ENCODE data around the gene CKAP2L.
"Not testable (repeated sequence)": the region's sequence is repeated elsewhere in the genome, so short reads cannot be mapped to it uniquely, and the experiment has no call there.

CKAP2L gene

GRCh38 chr2:112720785-112721184, 43.6 kb downstream of the CKAP2L start, which contains the start of gene NT5DC4:
TSS of gene NT5DC4 (plus strand) at chr2:112721020. CDS start at chr2:112721080, 60 bp downstream.
- TF ChIP-seq CTCF (IDR thresholded peaks at IDR 0.05), result no peak
- Mint-ChIP-seq H3K27me3 (ENCODE audit: low read depth, poor library complexity) (peaks cover 22% of the 10 kb centered on the region), H3K9me3 (peaks cover 5% of the 10 kb centered on the region), H3K27ac (no peak within 1 kb of the TSS), H3K36me3 (ENCODE audit: low read depth) (no peaks in the 10 kb centered on the region), H3K4me1 (no peaks in the 10 kb centered on the region), H3K4me3 (no peak within 1 kb of the TSS)
- no peak for DNase-seq

- Mint-ChIP-seq H3K9me3 (peaks cover 5% of the 10 kb centered on the region), H3K4me1 (no peaks in the 10 kb centered on the region), H3K27me3 (ENCODE audit: low read depth, poor library complexity) (peaks cover 22% of the 10 kb centered on the region), H3K36me3 (ENCODE audit: low read depth) (no peaks in the 10 kb centered on the region), H3K4me3 (no peak overlapping the region), H3K27ac (no peak overlapping the region)
- no peak for TF ChIP-seq CTCF (IDR thresholded peaks at IDR 0.05)
- DNase-seq, result no peak
These were observed 45.5 kb downstream of the CKAP2L start for GRCh38 chr2:112718863-112719370.

- not testable (repeated sequence) for H3K9me3 Mint-ChIP-seq; DNase-seq; H3K27ac Mint-ChIP-seq; H3K4me3 Mint-ChIP-seq; H3K36me3 Mint-ChIP-seq (ENCODE audit: low read depth)
- peaks cover 13% of the 10 kb centered on the region for H3K4me1 Mint-ChIP-seq
- H3K27me3 Mint-ChIP-seq (ENCODE audit: low read depth, poor library complexity), result peaks cover 27% of the 10 kb centered on the region
These were observed 47.5 kb downstream of the CKAP2L start for GRCh38 chr2:112716826-112717352.

- not testable (repeated sequence) for H3K27ac Mint-ChIP-seq; H3K9me3 Mint-ChIP-seq; H3K4me3 Mint-ChIP-seq; DNase-seq; H3K36me3 Mint-ChIP-seq (ENCODE audit: low read depth)
- H3K27me3 Mint-ChIP-seq (ENCODE audit: low read depth, poor library complexity), result peaks cover 30% of the 10 kb centered on the region
- peaks cover 13% of the 10 kb centered on the region for H3K4me1 Mint-ChIP-seq
These were observed 48.3 kb downstream of the CKAP2L start for GRCh38 chr2:112716094-112716493.

GRCh38 chr2:112714836-112715631, 49.4 kb downstream of the CKAP2L start:
- Mint-ChIP-seq H3K4me1 (peaks cover 13% of the 10 kb centered on the region), H3K4me3 (no peak overlapping the region)

GRCh38 chr2:112714331-112714730, 50.1 kb downstream of the CKAP2L start:
- Mint-ChIP-seq H3K4me1 (peaks cover 13% of the 10 kb centered on the region), H3K36me3 (ENCODE audit: low read depth) (no peaks in the 10 kb centered on the region), H3K9me3 (peaks cover 5% of the 10 kb centered on the region), H3K4me3 (no peak overlapping the region), H3K27me3 (ENCODE audit: low read depth, poor library complexity) (peaks cover 31% of the 10 kb centered on the region), H3K27ac (no peak overlapping the region)
- DNase-seq, result no peak
- no peak for TF ChIP-seq CTCF (IDR thresholded peaks at IDR 0.05)

More at GRCh38 chr2:112714836-112715631, 49.4 kb downstream of the CKAP2L start:
- Mint-ChIP-seq H3K9me3 (peaks cover 5% of the 10 kb centered on the region), H3K27me3 (ENCODE audit: low read depth, poor library complexity) (peaks cover 27% of the 10 kb centered on the region), H3K27ac (no peak overlapping the region), H3K36me3 (ENCODE audit: low read depth) (no peaks in the 10 kb centered on the region)
- no peak for TF ChIP-seq CTCF (IDR thresholded peaks at IDR 0.05)
- DNase-seq, result no peak
